Endodermal cell (in vitro differentiated cells): ENCODE measurements around the gene PIP5K1C. TPM values are rescaled to one million over a fixed set of nuclear protein-coding genes. Genes with fewer than 3 reads are reported as not detected.

Experiments
- DNase-seq: peaks from one replicate; pipeline ENCODE4 v3.0.0-alpha.2; 2017
- H3K27ac ChIP-seq: 2 replicates; pipeline ENCODE4 v1.5.1; 2013; ENCODE audit warnings: mild to moderate bottlenecking, low read depth, low read length, moderate library complexity
- H3K27me3 ChIP-seq: 2 replicates; pipeline ENCODE4 v1.6.1; 2013; ENCODE audit warnings: mild to moderate bottlenecking, low read length, moderate library complexity; ENCODE audit not compliant: insufficient read depth, control insufficient read depth, poor library complexity, severe bottlenecking
- H3K36me3 ChIP-seq: 2 replicates; pipeline ENCODE4 v1.7.0; 2013; ENCODE audit warnings: mild to moderate bottlenecking, low read length, moderate library complexity; ENCODE audit not compliant: control insufficient read depth, insufficient read depth
- H3K4me1 ChIP-seq: one replicate; pipeline ENCODE4 v1.7.0; 2013; ENCODE audit warnings: low read length; ENCODE audit not compliant: control insufficient read depth, insufficient read depth
- H3K4me3 ChIP-seq: 2 replicates; pipeline ENCODE4 v1.5.1; 2013; ENCODE audit warnings: mild to moderate bottlenecking, low read length, moderate library complexity
- H3K9ac ChIP-seq: 2 replicates; pipeline ENCODE4 v1.6.1; 2013; ENCODE audit warnings: mild to moderate bottlenecking, low read length, moderate library complexity; ENCODE audit not compliant: poor library complexity, severe bottlenecking; ENCODE audit errors: extremely low read depth
- H3K9me3 ChIP-seq: 2 replicates; pipeline ENCODE4 v1.6.1; 2013; ENCODE audit warnings: mild to moderate bottlenecking, low read length, moderate library complexity; ENCODE audit not compliant: control insufficient read depth
- H3K27ac Mint-ChIP-seq: 2 replicates; pipeline ENCODE4 v1.8.0; 2020; ENCODE audit warnings: mixed read lengths
- H3K27me3 Mint-ChIP-seq: 2 replicates; pipeline ENCODE4 v1.8.0; 2021; ENCODE audit warnings: mild to moderate bottlenecking, mixed read lengths; ENCODE audit not compliant: insufficient read depth
- H3K36me3 Mint-ChIP-seq: 2 replicates; pipeline ENCODE4 v1.8.0; 2020; ENCODE audit warnings: low read depth, mixed read lengths
- H3K4me1 Mint-ChIP-seq: 2 replicates; pipeline ENCODE4 v1.8.0; 2020; ENCODE audit warnings: mixed read lengths
- H3K4me3 Mint-ChIP-seq: 2 replicates; pipeline ENCODE4 v1.8.0; 2020; ENCODE audit warnings: mild to moderate bottlenecking, moderate library complexity, mixed read lengths
- H3K9me3 Mint-ChIP-seq: 2 replicates; pipeline ENCODE4 v1.8.0; 2020; ENCODE audit warnings: mild to moderate bottlenecking, mixed read lengths
- CTCF ChIP-seq: fragments of 200-600 bp; sonication (generic); conservative IDR thresholded peaks from 2 replicates; pipeline ENCODE4 v1.5.0; 2021; ENCODE audit warnings: antibody characterized with exemption, mild to moderate bottlenecking
- WGBS, 2 experiments: methylation state at CpG; one replicate each; pipeline versions ENCODE4 v1.1.5 to v1.1.7; 2013; ENCODE audit warnings: missing lambda C conversion rate in 2 of 2, mixed read lengths in 1 of 2; ENCODE audit not compliant: insufficient coverage in 1 of 2, insufficient read length in 1 of 2; 5-methylcytosine and 5-hydroxymethylcytosine counted together
- total RNA-seq, 2 donors: library from RNA; stranded (reverse); fragmentation: NEBNext Ultra II Directional in 1 of 2; extraction: Animal tissue kit (Norgen Biotek cat#: 25700) in 1 of 2; gene quantifications; 2 replicates in 1 of 2; 3 replicates in 1 of 2; pipeline ENCODE4 v1.2.1, GENCODE V29; 2021

The PIP5K1C gene
- total RNA-seq, 2 donors from 2014 or later: 43.5 to 51.5 TPM

GRCh38 chr19:3698974-3699740 lies 1.1 kb downstream of the PIP5K1C start:
- Mint-ChIP-seq H3K4me3 (peak overlapping the region; percentile 79), H3K27ac (peak overlapping the region; percentile 68), H3K9me3 (no peaks in the 10 kb centered on the region), H3K4me1 (no peaks in the 10 kb centered on the region), H3K27me3 (no peaks in the 10 kb centered on the region), H3K36me3 (peaks cover 7% of the 10 kb centered on the region)
- no peaks in the 10 kb centered on the region for H3K4me1 ChIP-seq
- TF ChIP-seq CTCF: no peak
- no peaks in the 10 kb centered on the region for H3K36me3 ChIP-seq
- 30 to 52% methylated on average over 9 to 27 of the region's 34 CpGs for WGBS, 2 experiments
- peak; percentile 50 for DNase-seq
- no peaks in the 10 kb centered on the region for H3K27me3 ChIP-seq
- H3K9ac ChIP-seq: peak overlapping the region; percentile 57
- H3K9me3 ChIP-seq: no peaks in the 10 kb centered on the region
- H3K4me3 ChIP-seq: peak overlapping the region; percentile 86
- no peak overlapping the region for H3K27ac ChIP-seq

GRCh38 chr19:3698386-3698950 lies 1.8 kb downstream of the PIP5K1C start:
- Histone ChIP-seq H3K4me1 (no peaks in the 10 kb centered on the region), H3K9ac (no peak overlapping the region), H3K27me3 (no peaks in the 10 kb centered on the region), H3K36me3 (no peaks in the 10 kb centered on the region), H3K27ac (no peak overlapping the region), H3K4me3 (no peak overlapping the region), H3K9me3 (no peaks in the 10 kb centered on the region)
- H3K4me3 Mint-ChIP-seq: peak overlapping the region; percentile 79
- peaks cover 7% of the 10 kb centered on the region for H3K36me3 Mint-ChIP-seq
- no peaks in the 10 kb centered on the region for H3K27me3 Mint-ChIP-seq
- no peak for DNase-seq
- H3K4me1 Mint-ChIP-seq: no peaks in the 10 kb centered on the region
- H3K27ac Mint-ChIP-seq: no peak overlapping the region
- 90 to 100% methylated on average over 4 to 11 of the region's 12 CpGs for WGBS, 2 experiments
- TF ChIP-seq CTCF: no peak
- H3K9me3 Mint-ChIP-seq: no peaks in the 10 kb centered on the region

GRCh38 chr19:3697671-3698385 lies 2.4 kb downstream of the PIP5K1C start:
- H3K27me3 ChIP-seq: no peaks in the 10 kb centered on the region
- H3K4me3 ChIP-seq: no peak overlapping the region
- Mint-ChIP-seq H3K9me3 (no peaks in the 10 kb centered on the region), H3K27me3 (no peaks in the 10 kb centered on the region), H3K27ac (no peak overlapping the region), H3K36me3 (peaks cover 9% of the 10 kb centered on the region), H3K4me3 (peak overlapping the region; percentile 79), H3K4me1 (no peaks in the 10 kb centered on the region)
- no peak for DNase-seq
- H3K27ac ChIP-seq: no peak overlapping the region
- no peaks in the 10 kb centered on the region for H3K9me3 ChIP-seq
- 93 to 94% methylated on average over 36 to 43 of the region's 43 CpGs for WGBS, 2 experiments
- TF ChIP-seq CTCF: no peak
- H3K4me1 ChIP-seq: no peaks in the 10 kb centered on the region
- H3K36me3 ChIP-seq: no peaks in the 10 kb centered on the region
- no peak overlapping the region for H3K9ac ChIP-seq
